ENCODE data around the gene JPT1.
"Not testable (repeated sequence)": the region's sequence is repeated elsewhere in the genome, so short reads cannot be mapped to it uniquely, and the experiment has no call there.

Gene JPT1

GRCh38 chr17:75154195-75155106, at the start of gene JPT1:
TSS of gene JPT1 (minus strand) at chr17:75154512. CDS start at chr17:75154397, 115 bp downstream.
- in situ Hi-C loops (cut with MboI; ENCODE audit: low sequenced_read_pairs), result no loop called here

- in situ Hi-C loops (cut with MboI; ENCODE audit: low sequenced_read_pairs), result no loop called here
Measured at GRCh38 chr17:75199886-75200618, 45.7 kb upstream of the JPT1 start.

- in situ Hi-C loops (cut with MboI; ENCODE audit: low sequenced_read_pairs), result no loop called here
Measured at GRCh38 chr17:75194879-75195278, 40.6 kb upstream of the JPT1 start.

GRCh38 chr17:75191584-75191983, 37.3 kb upstream of the JPT1 start:
- in situ Hi-C loops (cut with MboI; ENCODE audit: low sequenced_read_pairs), result no loop called here

GRCh38 chr17:75188614-75189013, 34.3 kb upstream of the JPT1 start:
- in situ Hi-C loops (cut with MboI; ENCODE audit: low sequenced_read_pairs), result no loop called here

GRCh38 chr17:75183999-75184884, 29.9 kb upstream of the JPT1 start:
- in situ Hi-C loops (cut with MboI; ENCODE audit: low sequenced_read_pairs), result no loop called here

GRCh38 chr17:75182569-75183436, 28.5 kb upstream of the JPT1 start, which contains the start of gene SUMO2:
TSS of gene SUMO2 (minus strand) at chr17:75182959. CDS start at chr17:75182834, 125 bp downstream.
- in situ Hi-C loops (cut with MboI; ENCODE audit: low sequenced_read_pairs), result no loop called here

- in situ Hi-C loops (cut with MboI; ENCODE audit: low sequenced_read_pairs), result no loop called here
Measured at GRCh38 chr17:75182319-75182568, 27.9 kb upstream of the JPT1 start.

GRCh38 chr17:75181608-75182318, 27.5 kb upstream of the JPT1 start:
- in situ Hi-C loops (cut with MboI; ENCODE audit: low sequenced_read_pairs), result no loop called here

GRCh38 chr17:75181110-75181509, 26.8 kb upstream of the JPT1 start:
- in situ Hi-C loops (cut with MboI; ENCODE audit: low sequenced_read_pairs), result no loop called here

- in situ Hi-C loops (cut with MboI; ENCODE audit: low sequenced_read_pairs), result no loop called here
Measured at GRCh38 chr17:75178453-75178852, 24.1 kb upstream of the JPT1 start.

- in situ Hi-C loops (cut with MboI; ENCODE audit: low sequenced_read_pairs), result no loop called here
Measured at GRCh38 chr17:75176625-75177024, 22.3 kb upstream of the JPT1 start.

GRCh38 chr17:75174996-75175395, 20.7 kb upstream of the JPT1 start:
- in situ Hi-C loops (cut with MboI; ENCODE audit: low sequenced_read_pairs), result no loop called here

- in situ Hi-C loops (cut with MboI; ENCODE audit: low sequenced_read_pairs), result no loop called here
Measured at GRCh38 chr17:75173526-75173925, 19.2 kb upstream of the JPT1 start.

- in situ Hi-C loops (cut with MboI; ENCODE audit: low sequenced_read_pairs), result no loop called here
Measured at GRCh38 chr17:75168998-75169397, 14.7 kb upstream of the JPT1 start.

- in situ Hi-C loops (cut with MboI; ENCODE audit: low sequenced_read_pairs), result not testable (repeated sequence)
Measured at GRCh38 chr17:75164606-75165005, 10.3 kb upstream of the JPT1 start.

GRCh38 chr17:75163074-75163473, 8.8 kb upstream of the JPT1 start:
- in situ Hi-C loops (cut with MboI; ENCODE audit: low sequenced_read_pairs), result no loop called here

- in situ Hi-C loops (cut with MboI; ENCODE audit: low sequenced_read_pairs), result no loop called here
Measured at GRCh38 chr17:75160211-75160610, 5.9 kb upstream of the JPT1 start.

- in situ Hi-C loops (cut with MboI; ENCODE audit: low sequenced_read_pairs), result no loop called here
Measured at GRCh38 chr17:75159196-75160031, 5.1 kb upstream of the JPT1 start.
